Left ventricle myocardium superior (tissue), 1 donor: Measurements from ENCODE around the gene CRY2. TPM values are rescaled to one million over a fixed set of nuclear protein-coding genes. Genes with fewer than 3 reads are reported as not detected.
"Not testable (repeated sequence)": the region's sequence is repeated elsewhere in the genome, so short reads cannot be mapped to it uniquely, and the experiment has no call there.

ENCODE experiments used
- ATAC-seq: fragments of 200-7000 bp; cut with Tn5 transposase; one replicate; pipeline ENCODE4 v1.9.1; 2020; ENCODE audit warnings: mild to moderate bottlenecking, moderate library complexity
- DNase-seq: peaks from one replicate; pipeline ENCODE4 v3.0.0-alpha.2; 2020
- intact Hi-C: fragments of 100-400 bp; cut with micrococcal nuclease; formaldehyde crosslinking; loops from one replicate; pipeline ENCODE4 v1.11.0; 2022
- total RNA-seq: library from RNA; stranded (reverse); fragmentation: NEBNext Ultra II Directional; extraction: Animal tissue kit (Norgen Biotek cat#: 25700); gene quantifications from one replicate; pipeline ENCODE4 v1.2.1, GENCODE V29; 2021
- donor health status: DM: no; HTN: yes; CAD: no; lungs with severe emphysema.

Gene CRY2
- total RNA-seq, 1 donor from 2014 or later = 90.1 TPM

DNA sequence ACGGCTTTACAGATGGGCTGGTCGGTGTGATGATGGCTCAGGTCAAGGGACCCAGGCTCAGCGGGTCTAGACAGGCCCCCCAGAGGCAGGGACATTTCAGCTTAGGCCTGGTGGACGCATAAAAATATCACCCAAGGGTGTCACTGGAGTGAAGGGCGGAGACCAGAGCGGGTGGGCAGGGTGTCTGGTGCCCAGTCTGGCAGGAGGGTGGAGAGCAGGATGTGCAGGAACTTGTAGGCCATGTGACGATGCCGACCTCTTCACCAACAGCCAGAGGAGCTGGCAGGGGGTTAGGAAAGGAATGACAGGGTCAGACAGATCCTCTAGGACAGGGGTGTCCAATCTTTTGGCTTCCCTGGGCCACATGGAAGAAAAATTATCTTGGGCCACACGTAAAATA lies 42.7 kb downstream of the CRY2 start:
- intact Hi-C loops = no loop called here
- DNase-seq (no peak), ATAC-seq (no peak)

DNA sequence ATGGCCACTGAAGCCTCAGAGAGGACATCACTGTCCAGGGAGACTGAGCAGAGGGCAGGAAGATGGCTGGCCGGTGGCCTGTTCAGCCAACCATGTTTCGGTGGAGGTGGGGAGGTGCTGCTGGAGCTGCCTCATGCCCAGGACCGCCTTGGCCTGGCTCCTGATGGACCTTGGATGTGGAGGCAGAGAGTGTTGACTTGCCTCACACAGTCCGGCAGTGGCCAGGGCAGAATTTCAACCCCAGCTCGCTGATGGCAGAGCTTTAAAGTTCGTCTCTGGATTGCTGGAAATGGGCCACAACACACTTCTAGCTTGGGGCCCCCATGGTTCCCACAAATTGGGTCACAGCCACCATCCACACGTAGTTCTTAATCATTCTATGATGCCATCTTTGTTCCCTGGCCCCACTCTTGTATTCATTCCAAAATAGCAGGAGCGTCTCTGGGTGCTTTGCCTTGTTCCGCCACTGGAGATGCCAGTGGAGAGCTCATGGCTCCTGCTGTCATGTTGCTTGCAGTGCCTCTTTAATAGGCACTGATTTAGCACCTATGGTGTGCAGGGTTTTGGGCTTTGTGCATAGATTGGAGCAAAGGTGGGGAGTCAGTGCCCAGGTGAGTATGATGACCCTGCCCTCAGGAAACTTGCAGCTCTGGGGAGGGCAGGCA lies 43.7 kb downstream of the CRY2 start:
- no peak for ATAC-seq
- intact Hi-C loops = no loop called here
- DNase-seq = no peak

DNA sequence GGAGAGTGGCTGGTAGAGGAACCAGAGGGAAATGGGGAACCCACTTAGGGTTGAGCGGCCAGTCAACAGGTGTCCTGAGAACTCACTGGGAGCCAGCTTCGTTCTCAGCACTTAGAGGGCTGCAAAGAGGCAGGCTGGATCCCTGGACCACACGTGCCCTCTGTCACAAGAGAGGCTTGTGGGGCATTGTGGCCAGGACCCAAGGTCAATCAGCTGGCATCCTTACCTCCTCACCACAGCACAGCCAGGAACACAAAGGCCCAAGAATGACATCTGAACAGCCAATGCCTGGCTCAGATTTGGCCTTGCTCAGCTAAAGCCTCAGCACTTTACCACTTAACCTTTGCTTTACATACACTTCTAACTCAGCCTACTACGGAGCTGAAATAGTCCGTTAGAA lies 45.6 kb downstream of the CRY2 start:
- DNase-seq (no peak), ATAC-seq (peak; percentile 77)
- intact Hi-C loops = no loop called here

DNA sequence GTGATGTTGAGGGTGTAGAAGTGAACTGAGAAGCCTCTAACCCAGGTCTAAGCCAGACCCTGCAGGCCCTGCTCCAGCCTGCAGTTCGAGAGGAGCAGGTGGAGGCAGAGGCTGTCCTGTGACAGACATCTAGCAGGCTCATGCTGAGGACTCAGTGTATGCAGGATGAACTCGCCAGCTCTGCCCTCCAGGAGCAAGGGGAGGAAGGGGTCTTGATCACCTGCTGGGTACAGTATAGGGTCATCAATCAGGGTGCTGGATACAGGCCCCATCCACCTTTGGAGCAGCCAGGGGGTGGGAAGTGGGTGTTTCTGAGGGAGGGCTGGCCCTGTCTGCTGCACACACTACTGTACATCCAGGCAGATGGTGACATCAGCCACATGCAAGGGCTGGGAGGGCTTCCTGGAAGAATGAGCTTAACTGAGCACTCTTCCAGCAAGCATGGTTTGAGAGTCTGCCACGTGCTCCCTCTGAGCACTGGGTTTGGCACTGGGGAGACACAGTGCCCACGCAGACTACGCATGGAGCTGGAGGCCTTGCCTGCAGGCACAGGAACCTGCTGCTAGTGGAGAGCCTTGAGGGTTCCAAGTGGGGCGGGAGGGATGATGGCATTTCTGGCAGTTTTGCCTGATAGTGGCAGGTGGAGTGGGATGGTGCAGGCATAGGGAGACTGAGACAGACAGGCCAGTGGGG lies 47.4 kb downstream of the CRY2 start:
- intact Hi-C loops = no loop called here
- DNase-seq (no peak), ATAC-seq (no peak)

DNA sequence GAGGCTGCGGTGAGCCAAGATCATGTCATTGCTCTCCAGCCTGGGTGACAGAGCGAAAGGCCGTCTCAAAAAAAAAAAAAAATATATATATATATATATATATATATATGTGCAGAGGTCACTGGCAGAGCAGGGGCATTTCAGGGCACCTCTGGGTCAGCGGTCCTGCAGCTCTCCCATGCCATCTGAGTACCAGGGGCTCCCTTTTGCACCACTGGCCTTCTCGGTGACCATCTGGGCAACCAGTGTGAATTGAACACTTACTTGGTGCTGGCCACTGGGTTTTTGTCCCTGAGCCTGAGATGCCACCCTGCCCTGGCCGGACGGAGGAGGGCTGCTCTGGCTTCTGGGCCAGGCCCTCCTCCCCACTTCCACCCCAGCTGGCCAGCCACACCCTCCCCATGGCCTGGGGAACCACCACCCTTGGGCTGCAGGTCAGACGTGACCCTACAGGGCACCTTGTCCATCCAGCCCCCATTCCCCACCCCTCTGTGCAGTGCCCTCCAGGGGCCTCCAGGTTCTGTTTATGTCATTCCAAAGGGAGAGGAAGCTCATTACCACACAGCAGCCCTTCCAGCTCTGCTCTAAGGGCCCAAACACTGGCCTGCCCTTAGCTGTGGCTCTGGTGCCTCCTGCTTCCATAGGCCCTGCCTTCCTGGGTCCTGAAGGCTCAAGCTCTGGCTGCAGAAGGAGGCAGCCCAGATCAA lies 48.4 kb downstream of the CRY2 start:
- intact Hi-C loops = no loop called here
- no peak for ATAC-seq
- no peak for DNase-seq

DNA sequence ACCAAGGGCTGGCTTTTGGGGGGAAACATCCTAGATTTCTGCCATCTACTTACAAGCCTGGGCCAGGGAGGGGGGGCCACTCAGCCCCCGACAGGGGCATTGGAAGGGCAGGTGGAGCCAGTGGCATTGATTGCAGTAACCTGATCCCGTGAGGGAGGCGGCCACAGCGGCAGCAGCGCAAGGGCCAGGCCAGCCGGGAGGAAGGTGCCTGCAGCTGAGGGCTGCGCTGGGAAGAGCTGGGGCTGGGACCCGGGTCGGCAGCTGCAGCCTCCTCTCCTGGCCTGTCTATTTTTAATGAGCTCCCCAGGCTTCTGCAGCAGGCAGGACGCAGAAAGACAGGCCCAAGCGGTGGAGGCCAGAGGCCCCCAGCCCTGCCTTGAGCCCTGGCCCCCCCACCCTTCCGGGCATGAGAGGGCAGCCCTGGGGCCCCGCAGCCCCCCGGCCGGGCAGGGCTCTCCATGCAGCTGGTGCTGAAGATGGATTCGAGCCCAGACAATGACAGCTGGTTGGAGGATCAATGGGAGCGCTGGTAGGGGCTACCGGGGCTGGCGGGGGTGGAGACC lies 49.2 kb downstream of the CRY2 start:
- no peak for DNase-seq
- intact Hi-C loops = no loop called here
- ATAC-seq = no peak

DNA sequence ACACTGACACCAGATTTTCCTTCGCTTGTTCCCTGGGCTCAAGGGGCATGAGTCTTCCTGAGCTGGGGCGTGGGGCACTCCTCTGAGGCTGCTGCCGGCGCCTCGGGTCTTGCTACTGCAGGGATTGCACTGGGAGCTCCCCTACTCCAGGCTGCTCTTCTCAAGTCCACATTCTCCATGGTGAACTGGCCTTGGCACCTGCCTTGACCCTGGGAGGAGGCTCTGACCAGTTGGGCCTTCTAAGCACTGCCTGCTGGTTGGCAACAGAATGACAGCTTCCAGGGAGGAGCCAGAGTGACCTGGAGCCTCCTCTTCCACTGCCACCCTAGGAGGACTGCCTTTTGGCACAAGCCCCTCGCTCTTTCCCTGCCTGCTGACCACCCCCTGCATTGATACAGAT lies 50.3 kb downstream of the CRY2 start:
- DNase-seq (no peak), ATAC-seq (no peak)
- intact Hi-C loops = no loop called here

DNA sequence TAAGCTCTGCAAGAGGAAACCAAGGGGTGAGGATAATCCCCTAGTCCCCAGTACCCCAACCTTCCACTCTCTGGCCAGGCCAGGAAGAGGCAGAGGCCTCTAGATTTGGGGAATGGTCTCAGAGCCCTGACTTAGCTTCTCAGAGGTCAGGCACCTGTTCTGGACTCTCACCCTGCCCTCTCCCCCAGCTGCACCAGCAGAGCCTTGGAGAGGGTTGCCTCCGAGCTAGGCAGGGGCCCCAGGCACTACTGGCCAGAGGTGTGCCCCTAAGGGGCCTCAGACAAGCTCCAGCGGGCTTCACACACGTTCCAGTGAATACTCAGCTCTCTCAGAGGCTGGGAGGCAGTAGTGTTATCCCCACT lies 51.8 kb downstream of the CRY2 start:
- DNase-seq (no peak), ATAC-seq (no peak)
- intact Hi-C loops = no loop called here

DNA sequence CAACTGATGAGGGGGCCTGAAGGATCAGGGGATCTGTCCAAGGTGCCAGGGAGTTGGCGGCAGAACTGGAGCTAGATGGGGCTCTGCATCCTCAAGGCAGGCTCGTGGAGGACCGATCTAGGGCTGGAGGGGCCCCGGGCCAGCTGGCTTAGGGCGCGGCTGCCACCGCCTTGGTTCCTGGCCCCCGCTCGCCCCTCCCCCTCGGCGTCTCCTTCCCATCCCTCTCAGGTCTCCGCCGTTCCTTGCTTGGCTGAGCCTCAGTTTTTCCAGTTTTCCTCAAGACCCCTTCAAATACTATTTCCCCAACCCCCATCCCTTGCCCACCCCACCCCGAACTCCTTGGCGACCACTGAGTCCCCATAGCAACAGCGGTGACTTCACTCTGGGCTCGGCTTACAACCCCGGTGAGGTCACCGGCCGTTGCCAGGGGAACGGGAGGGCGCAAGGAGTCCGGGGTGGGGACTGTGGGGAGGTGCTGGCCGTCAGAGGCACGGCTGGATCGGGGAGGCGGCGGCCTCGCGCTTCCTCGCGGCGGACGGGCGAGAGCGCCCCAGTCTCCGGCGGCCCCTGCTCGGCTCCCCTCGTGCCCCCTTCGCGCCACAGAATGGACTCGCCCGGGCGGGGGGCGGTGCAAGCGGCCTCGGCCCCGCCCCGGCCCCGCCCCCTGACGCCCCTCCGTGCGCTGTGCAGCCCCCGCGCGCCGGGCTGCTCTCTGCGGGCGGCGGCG lies 52.3 kb downstream of the CRY2 start:
- DNase-seq (peak; percentile 90), ATAC-seq (peak; percentile 86)
- intact Hi-C loops = no loop called here

DNA sequence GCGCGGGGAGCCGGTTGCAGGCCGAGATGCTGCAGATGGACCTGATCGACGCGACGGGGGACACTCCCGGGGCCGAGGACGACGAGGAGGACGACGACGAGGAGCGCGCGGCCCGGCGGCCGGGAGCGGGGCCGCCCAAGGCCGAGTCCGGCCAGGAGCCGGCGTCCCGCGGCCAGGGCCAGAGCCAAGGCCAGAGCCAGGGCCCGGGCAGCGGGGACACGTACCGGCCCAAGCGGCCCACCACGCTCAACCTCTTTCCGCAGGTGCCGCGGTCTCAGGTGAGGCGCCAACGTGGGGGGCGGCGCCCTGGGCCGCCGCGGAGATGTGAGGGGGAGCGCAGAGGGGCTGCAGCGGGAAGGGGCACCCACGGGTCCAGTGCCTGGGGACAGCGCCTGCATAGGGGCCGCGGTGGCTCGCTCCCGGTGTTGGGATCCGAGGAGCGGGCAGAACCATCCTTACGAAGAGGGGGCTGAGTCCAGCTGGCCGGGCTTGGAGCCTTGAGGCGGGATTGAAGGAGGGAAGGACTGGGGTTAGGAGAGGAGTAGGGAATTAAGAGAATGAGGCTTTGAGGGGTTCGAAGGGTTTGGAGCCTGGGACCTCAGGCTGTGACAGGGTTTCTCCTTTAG lies 53.0 kb downstream of the CRY2 start:
- DNase-seq, intact Hi-C loops: not testable (repeated sequence)
- peak; percentile 24 for ATAC-seq

DNA sequence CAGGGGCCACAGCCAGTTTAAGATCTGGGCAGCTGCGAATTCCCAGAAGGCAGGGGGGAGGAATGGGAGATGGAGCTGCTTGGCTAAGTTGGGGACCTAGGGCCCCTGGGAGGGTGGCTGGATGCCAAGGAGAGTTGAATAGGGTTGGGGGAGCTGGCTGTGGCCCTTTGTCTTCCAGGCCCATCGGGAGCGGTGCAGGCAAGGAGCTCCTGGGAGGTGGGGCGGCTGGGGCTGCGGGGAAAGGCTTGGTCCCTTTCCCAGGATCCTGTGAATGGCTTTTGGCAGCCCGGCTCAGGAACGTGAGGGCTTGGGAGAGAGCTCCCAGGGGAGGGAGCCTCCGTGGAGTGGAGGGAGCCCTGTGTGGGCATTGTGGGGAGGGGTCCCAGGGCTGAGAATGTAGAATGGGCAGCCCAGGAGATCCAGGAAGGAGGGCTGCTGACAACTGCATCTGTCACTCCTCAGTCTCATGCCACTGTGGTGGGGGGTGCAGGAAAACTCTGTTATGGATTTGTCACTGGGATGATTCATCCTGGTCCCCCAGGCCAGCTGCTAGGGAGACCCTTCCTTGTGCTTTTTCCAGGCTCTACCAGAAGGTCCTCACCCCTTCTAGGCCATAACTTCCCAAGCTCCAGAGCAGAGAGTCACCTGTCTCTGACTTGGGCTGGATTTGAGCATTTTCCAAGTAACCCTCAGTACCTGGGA lies 53.8 kb downstream of the CRY2 start:
- intact Hi-C loops = no loop called here
- peak; percentile 57 for DNase-seq
- peak; percentile 45 for ATAC-seq

DNA sequence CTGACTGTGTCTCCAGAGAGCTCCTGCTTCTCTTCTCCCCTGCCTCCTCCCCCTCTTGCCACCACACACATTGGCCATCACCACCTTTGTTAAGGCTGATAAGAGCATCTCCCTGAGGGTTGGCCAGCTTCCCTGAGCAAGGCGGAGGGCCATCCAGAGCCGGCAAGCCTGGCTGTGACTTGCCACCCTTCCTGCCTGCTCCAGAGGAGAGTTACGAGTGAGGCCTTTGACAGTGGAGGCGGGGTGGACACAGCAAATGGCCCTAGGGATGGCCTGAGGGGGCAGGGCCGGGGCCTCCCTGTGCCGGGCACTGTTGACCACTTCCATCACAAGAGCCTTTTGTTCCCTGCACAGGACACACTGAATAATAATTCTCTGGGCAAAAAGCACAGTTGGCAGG lies 54.4 kb downstream of the CRY2 start:
- intact Hi-C loops = no loop called here
- no peak for DNase-seq

DNA sequence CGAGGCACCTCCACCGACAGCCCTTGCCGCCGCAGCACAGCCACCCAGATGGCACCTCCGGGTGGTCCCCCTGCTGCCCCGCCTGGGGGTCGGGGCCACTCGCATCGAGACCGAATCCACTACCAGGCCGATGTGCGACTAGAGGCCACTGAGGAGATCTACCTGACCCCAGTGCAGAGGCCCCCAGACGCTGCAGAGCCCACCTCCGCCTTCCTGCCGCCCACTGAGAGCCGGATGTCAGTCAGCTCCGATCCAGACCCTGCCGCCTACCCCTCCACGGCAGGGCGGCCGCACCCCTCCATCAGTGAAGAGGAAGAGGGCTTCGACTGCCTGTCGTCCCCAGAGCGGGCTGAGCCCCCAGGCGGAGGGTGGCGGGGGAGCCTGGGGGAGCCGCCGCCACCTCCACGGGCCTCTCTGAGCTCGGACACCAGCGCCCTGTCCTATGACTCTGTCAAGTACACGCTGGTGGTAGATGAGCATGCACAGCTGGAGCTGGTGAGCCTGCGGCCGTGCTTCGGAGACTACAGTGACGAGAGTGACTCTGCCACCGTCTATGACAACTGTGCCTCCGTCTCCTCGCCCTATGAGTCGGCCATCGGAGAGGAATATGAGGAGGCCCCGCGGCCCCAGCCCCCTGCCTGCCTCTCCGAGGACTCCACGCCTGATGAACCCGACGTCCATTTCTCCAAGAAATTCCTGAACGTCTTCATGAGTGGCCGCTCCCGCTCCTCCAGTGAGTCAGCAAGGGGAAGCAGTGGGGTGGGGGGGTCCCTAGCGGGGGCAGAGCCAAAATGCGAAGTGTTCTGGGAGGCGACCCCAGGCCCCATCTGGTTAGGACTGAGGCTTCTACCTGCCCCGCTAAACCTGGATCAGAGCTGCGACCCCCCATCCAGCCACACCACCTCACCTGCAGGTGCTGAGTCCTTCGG lies 55.4 kb downstream of the CRY2 start:
- ATAC-seq = no peak
- no peak for DNase-seq

More for the DNA sequence above, 54.4 kb downstream of the CRY2 start:
- no peak for ATAC-seq

DNA sequence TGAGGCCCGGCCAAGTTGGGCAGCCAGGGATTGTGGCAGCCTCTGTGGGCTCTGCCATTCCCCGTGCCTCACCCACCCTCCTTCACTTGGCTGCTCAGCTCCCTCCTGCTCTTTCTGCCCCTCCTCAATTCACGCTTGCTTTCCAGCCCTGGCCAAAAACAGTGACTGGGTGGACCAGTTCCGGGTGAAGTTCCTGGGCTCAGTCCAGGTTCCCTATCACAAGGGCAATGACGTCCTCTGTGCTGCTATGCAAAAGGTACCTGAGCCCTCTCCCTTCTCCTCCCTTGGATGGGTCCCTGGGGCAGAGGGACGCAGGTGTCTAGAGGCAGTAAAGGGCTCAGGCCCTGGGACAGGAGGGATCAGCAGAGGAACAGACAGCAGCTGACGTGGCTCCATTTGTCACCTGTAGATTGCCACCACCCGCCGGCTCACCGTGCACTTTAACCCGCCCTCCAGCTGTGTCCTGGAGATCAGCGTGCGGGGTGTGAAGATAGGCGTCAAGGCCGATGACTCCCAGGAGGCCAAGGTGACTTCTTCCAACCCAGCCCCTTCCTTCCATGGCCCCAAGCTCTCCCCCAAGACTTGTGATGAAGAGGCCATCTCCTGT lies 57.1 kb downstream of the CRY2 start:
- ATAC-seq (no peak), DNase-seq (no peak)
- intact Hi-C loops = no loop called here

More for the DNA sequence above, 55.4 kb downstream of the CRY2 start:
- intact Hi-C loops = no loop called here

DNA sequence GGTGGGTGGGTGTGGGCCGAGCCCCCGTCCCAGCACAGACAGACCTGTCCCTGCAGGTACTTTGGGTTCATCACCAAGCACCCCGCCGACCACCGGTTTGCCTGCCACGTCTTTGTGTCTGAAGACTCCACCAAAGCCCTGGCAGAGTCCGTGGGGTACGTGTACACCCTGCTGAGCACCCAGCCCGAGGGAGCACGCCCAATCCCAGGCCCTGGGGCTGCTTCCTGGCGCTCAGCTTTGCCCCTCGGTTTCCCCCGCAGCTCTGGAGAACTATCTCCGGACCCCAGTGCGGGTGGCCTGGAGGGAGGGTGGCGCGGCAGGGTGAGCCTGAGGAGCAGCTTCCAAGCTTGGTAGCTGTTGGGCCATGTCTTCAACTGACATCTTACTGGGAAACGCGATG lies 57.8 kb downstream of the CRY2 start:
- intact Hi-C loops = no loop called here
- ATAC-seq (no peak), DNase-seq (no peak)

DNA sequence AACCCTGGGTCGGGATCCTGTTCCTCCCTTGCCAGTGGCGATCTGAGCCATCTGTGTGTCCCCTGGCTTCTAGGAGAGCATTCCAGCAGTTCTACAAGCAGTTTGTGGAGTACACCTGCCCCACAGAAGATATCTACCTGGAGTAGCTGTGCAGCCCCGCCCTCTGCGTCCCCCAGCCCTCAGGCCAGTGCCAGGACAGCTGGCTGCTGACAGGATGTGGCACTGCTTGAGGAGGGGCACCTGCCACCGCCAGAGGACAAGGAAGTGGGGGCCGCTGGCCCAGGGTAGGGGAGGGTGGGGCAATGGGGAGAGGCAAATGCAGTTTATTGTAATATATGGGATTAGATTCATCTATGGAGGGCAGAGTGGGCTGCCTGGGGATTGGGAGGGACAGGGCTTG lies 58.3 kb downstream of the CRY2 start:
- ATAC-seq, intact Hi-C loops, DNase-seq: not testable (repeated sequence)

DNA sequence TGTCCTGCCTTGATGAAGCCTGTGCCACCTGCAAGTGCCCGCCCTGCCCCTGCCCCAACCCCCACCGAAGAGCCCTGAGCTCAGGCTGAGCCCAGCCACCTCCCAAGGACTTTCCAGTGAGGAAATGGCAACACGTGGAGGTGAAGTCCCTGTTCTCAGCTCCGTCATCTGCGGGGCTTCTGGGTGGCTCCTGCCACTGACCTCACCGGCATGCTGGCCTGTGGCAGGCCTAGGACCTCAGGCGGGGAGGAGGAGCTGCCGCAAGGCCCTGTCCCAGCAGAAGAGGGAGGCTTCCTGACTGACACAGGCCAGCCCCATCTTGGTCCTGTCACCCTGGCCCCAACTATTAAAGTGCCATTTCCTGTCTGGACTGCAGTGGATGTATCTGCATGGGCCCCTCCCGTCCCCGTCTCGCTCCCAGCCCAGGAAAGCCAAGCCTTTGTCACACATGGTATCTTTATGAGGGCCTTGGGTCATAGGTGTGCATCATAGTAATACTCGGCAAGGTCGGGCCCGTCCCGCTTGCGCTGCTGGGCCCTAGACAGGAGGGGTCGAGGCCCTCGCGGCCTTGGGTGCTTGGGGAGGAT lies 58.9 kb downstream of the CRY2 start:
- DNase-seq = no peak
- no peak for ATAC-seq
- intact Hi-C loops = no loop called here
